HCT116 (cell line): ENCODE data around the gene MBTPS2. TPM values are rescaled to one million over a fixed set of nuclear protein-coding genes. Genes with fewer than 3 reads are reported as not detected.

ENCODE experiments used
- ATAC-seq: fragments of 200-7000 bp; cut with Tn5 transposase; 2 replicates; pipeline ENCODE4 v1.9.1; 2020; ENCODE audit warnings: mild to moderate bottlenecking, moderate library complexity
- BruUV-seq: library from RNA; stranded (reverse); fragments of 400-500 nt; replicated peaks from 2 replicates; lab custom pipeline; 2021; lab: Mats Ljungman, UMichigan
- CTCF ChIA-PET: fragments of 300-600 bp; sonication (Branson Sonifier 250); formaldehyde crosslinking; loops from one replicate; lab custom pipeline; 2021; ENCODE audit warnings: antibody characterized with exemption; lab: Charles Lee
- POLR2A ChIA-PET: fragments of 300-600, 350-600 bp; sonication (Branson Sonifier 250); formaldehyde crosslinking; loops from one replicate; lab custom pipeline; 2021; ENCODE audit warnings: antibody characterized with exemption; lab: Charles Lee
- RAD21 ChIA-PET, 2 experiments: fragments of 300-600 bp; sonication (Branson Sonifier 250); formaldehyde crosslinking; loops; one replicate each; lab custom pipeline; 2023; ENCODE audit warnings: low total read pairs in 2 of 2; ENCODE audit not compliant: uncharacterized antibody in 2 of 2, unreplicated experiment in 2 of 2, low non-redundant PET in 1 of 2; lab: Charles Lee
- DNase-seq: peaks from one replicate; pipeline ENCODE4 v3.0.0-alpha.2; 2010; ENCODE audit warnings: low read depth, low spot score
- H2AFZ ChIP-seq: fragments of 200-600 bp; shearing (Covaris generic), sonication (generic); 2 replicates; pipeline ENCODE4 v1.6.1; 2017; ENCODE audit warnings: low read depth, mixed run types, mixed read lengths, antibody characterized with exemption, low read length; ENCODE audit not compliant: poor library complexity, severe bottlenecking
- H3K27ac ChIP-seq: 2 replicates; pipeline ENCODE4 v1.5.1; 2012; ENCODE audit warnings: low read depth, low read length
- H3K27me3 ChIP-seq: fragments of 200-600 bp; sonication (generic); 2 replicates; pipeline ENCODE4 v1.6.1; 2016; ENCODE audit warnings: mixed run types, low read length, mixed read lengths; ENCODE audit not compliant: insufficient read depth
- H3K36me3 ChIP-seq, 2 experiments: fragments of 200-500 bp in 1 of 2; fragments of 200-600 bp in 1 of 2; sonication (Bioruptor generic) in 1 of 2; sonication (generic) in 1 of 2; 2 replicates each; pipeline versions ENCODE4 v1.5.1 to v1.6.1; 2014 to 2016; ENCODE audit warnings: low read length in 2 of 2, inconsistent platforms in 1 of 2, mixed read lengths in 1 of 2, mixed run types in 1 of 2; ENCODE audit not compliant: insufficient read depth in 2 of 2, control insufficient read depth in 1 of 2
- H3K4me1 ChIP-seq, 2 experiments: fragments of 200-600 bp in 1 of 2; sonication (generic) in 1 of 2; 2 replicates each; pipeline versions ENCODE4 v1.5.1 to v1.6.1; 2012 to 2017; ENCODE audit warnings: low read length in 2 of 2, inconsistent platforms in 1 of 2, mild to moderate bottlenecking in 1 of 2, mixed read lengths in 1 of 2, mixed run types in 1 of 2, moderate library complexity in 1 of 2; ENCODE audit not compliant: insufficient read depth in 2 of 2, control insufficient read depth in 1 of 2
- H3K4me2 ChIP-seq: fragments of 200-600 bp; sonication (generic); 2 replicates; pipeline ENCODE4 v1.6.1; 2017; ENCODE audit warnings: mixed run types, low read length, mixed read lengths
- H3K4me3 ChIP-seq, 2 experiments: fragments of 200-600 bp in 1 of 2; sonication (generic) in 1 of 2; replicated peaks in 1 of 2; 2 replicates each; pipeline ENCODE4 v1.5.1; 2011 to 2016; ENCODE audit warnings: low read length in 2 of 2, control low read depth in 1 of 2, low read depth in 1 of 2, mild to moderate bottlenecking in 1 of 2, mixed read lengths in 1 of 2, mixed run types in 1 of 2
- H3K79me2 ChIP-seq: fragments of 200-600 bp; sonication (generic); 2 replicates; pipeline ENCODE4 v1.6.1; 2017; ENCODE audit warnings: mild to moderate bottlenecking, mixed run types, low read length, moderate library complexity, mixed read lengths; ENCODE audit not compliant: insufficient read depth
- H3K9ac ChIP-seq: fragments of 200-600 bp; sonication (generic); 2 replicates; pipeline ENCODE4 v1.6.1; 2016; ENCODE audit warnings: low read length, mixed read lengths
- H3K9me2 ChIP-seq: fragments of 200-600 bp; sonication (generic), shearing (Covaris generic); 2 replicates; pipeline ENCODE4 v1.6.1; 2017; ENCODE audit warnings: mixed run types, mild to moderate bottlenecking, moderate library complexity; ENCODE audit not compliant: insufficient read depth
- H3K9me3 ChIP-seq, 2 experiments: fragments of 200-500 bp in 1 of 2; fragments of 200-600 bp in 1 of 2; sonication (Bioruptor generic) in 1 of 2; sonication (generic) in 1 of 2; 2 replicates each; pipeline ENCODE4 v1.6.1; 2014 to 2017; ENCODE audit warnings: low read length in 2 of 2, mixed read lengths in 2 of 2, inconsistent platforms in 1 of 2, low read depth in 1 of 2, mild to moderate bottlenecking in 1 of 2, mixed run types in 1 of 2, moderate library complexity in 1 of 2; ENCODE audit not compliant: control insufficient read depth in 1 of 2, insufficient read depth in 1 of 2
- H4K20me1 ChIP-seq: fragments of 200-600 bp; sonication (generic), shearing (Covaris generic); 2 replicates; pipeline ENCODE4 v1.6.1; 2017; ENCODE audit warnings: mixed run types, mild to moderate bottlenecking, moderate library complexity; ENCODE audit not compliant: insufficient read depth
- CBX3 ChIP-seq: IDR thresholded peaks from 2 replicates; pipeline ENCODE4 v1.6.1; 2012; ENCODE audit warnings: low read depth
- CEBPB ChIP-seq: IDR thresholded peaks from 2 replicates; pipeline ENCODE4 v1.6.1; 2012; ENCODE audit warnings: low read depth
- ELF1 ChIP-seq: IDR thresholded peaks from 2 replicates; pipeline ENCODE4 v1.6.1; 2012; ENCODE audit warnings: low read depth, borderline replicate concordance
- FOSL1 ChIP-seq: IDR thresholded peaks from 2 replicates; pipeline ENCODE4 v1.6.1; 2012; ENCODE audit warnings: low read depth
- JUND ChIP-seq: IDR thresholded peaks from 2 replicates; pipeline ENCODE4 v1.6.1; 2012
- SP1 ChIP-seq: IDR thresholded peaks from 2 replicates; pipeline ENCODE4 v1.6.1; 2012; ENCODE audit warnings: low read depth
- SRF ChIP-seq: IDR thresholded peaks from 2 replicates; pipeline ENCODE4 v1.6.1; 2012; ENCODE audit warnings: low read depth
- TCF7L2 ChIP-seq: IDR thresholded peaks from 2 replicates; pipeline ENCODE4 v1.7.0; 2011; ENCODE audit warnings: borderline replicate concordance, inconsistent platforms; ENCODE audit not compliant: insufficient read depth, insufficient read length; ENCODE audit errors: extremely low read depth
- ZNF274 ChIP-seq: fragments of 200-500 bp; sonication (Bioruptor generic); IDR thresholded peaks from 2 replicates; pipeline ENCODE4 v1.6.1; 2014; ENCODE audit warnings: mild to moderate bottlenecking, low read depth, low read length, inconsistent platforms
- intact Hi-C: fragments of 100-400 bp; cut with micrococcal nuclease; formaldehyde crosslinking; loops from 2 replicates; pipeline ENCODE4 v1.10.0; 2022
- total RNA-seq: library from RNA; stranded (reverse); gene quantifications from one replicate; pipeline ENCODE4 v1.2.1, GENCODE V29; 2021; ENCODE audit not compliant: unreplicated experiment
- TF ChIP-seq, protein P1 (sequence below): IDR thresholded peaks from 2 replicates; pipeline ENCODE4 v1.6.1; 2012
- TF ChIP-seq, protein P2 (sequence below): IDR thresholded peaks from 2 replicates; pipeline ENCODE4 v1.6.1; 2012

The MBTPS2 gene
- total RNA-seq, 1 experiment from 2014 or later: 16.9 TPM

DNA sequence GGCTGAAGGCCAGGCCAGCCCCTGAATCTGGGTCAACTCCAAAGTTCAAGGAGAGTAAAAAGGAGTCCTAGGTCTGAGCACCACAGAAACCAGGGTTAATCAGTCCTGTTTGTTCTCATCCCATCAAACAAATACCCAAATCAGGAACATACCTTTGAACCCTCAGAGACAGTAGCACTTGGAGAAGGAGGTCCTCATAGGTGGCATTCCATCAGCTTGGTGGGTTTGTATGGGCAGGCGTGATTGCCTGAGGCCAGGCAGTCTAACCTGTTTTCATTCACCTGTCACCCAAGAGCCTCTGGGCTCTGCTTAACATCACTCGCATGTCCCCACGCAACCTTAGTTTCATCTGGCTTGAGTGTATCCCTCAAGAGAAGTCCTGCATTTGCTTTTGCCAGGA lies 17.5 kb upstream of the MBTPS2 start:
- POLR2A ChIA-PET: no interaction called here
- no TSS peak for BruUV-seq
- H4K20me1 ChIP-seq: no peaks in the 10 kb centered on the region
- no peaks in the 10 kb centered on the region for H3K36me3 ChIP-seq
- no peak overlapping the region for H3K4me3 ChIP-seq
- H2AFZ ChIP-seq: no peak overlapping the region
- no peaks in the 10 kb centered on the region for H3K27me3 ChIP-seq
- H3K79me2 ChIP-seq: no peaks in the 10 kb centered on the region
- no peaks in the 10 kb centered on the region for H3K9me2 ChIP-seq
- H3K9ac ChIP-seq: no peak overlapping the region
- no peak overlapping the region for H3K27ac ChIP-seq
- TF ChIP-seq SRF (no peak), TCF7L2 (no peak)
- H3K4me1 ChIP-seq: no peaks in the 10 kb centered on the region
- no peaks in the 10 kb centered on the region for H3K9me3 ChIP-seq
- H3K4me2 ChIP-seq: no peak overlapping the region
- CTCF ChIA-PET: no interaction called here
- RAD21 ChIA-PET: no interaction called here
- DNase-seq (no peak), ATAC-seq (no peak)
- intact Hi-C loops: no loop called here

DNA sequence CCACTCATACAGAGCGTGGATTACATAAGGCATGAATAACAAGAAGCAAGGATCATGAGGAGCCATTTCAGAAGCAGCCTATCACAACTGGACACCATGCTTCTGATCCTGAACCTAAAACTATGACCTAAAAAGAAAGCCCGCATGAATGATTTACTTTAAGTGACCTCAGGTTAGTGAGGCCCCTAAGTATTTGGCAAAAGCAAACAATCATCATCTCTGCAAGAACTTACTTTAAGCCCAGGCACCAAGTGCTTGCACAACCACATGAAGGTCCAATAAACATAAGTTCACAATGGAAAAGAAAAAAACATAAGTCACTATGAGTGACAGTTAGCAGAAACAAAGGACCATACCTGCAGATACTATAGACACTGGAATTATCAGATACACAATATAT lies 7.9 kb upstream of the MBTPS2 start:
- ChIA-PET POLR2A (no interaction called here), CTCF (no interaction called here), RAD21 (no interaction called here)
- H3K79me2 ChIP-seq: no peaks in the 10 kb centered on the region
- H3K4me1 ChIP-seq: no peaks in the 10 kb centered on the region
- H3K36me3 ChIP-seq: no peaks in the 10 kb centered on the region
- TF ChIP-seq FOSL1: no peak
- no peak for TF ChIP-seq ZNF274
- TF ChIP-seq TCF7L2: no peak
- no peak for TF ChIP-seq SP1
- no peak for TF ChIP-seq CEBPB
- TF ChIP-seq, protein P1, sequence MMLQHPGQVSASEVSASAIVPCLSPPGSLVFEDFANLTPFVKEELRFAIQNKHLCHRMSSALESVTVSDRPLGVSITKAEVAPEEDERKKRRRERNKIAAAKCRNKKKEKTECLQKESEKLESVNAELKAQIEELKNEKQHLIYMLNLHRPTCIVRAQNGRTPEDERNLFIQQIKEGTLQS: no peak
- TF ChIP-seq CBX3: no peak
- TF ChIP-seq ELF1: no peak
- TF ChIP-seq JUND: no peak
- no peak for TF ChIP-seq SRF
- TF ChIP-seq, protein P2, sequence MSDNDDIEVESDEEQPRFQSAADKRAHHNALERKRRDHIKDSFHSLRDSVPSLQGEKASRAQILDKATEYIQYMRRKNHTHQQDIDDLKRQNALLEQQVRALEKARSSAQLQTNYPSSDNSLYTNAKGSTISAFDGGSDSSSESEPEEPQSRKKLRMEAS: no peak
- H3K9me2 ChIP-seq: no peaks in the 10 kb centered on the region
- ATAC-seq (no peak), DNase-seq (no peak)
- no peak overlapping the region for H3K4me2 ChIP-seq
- H4K20me1 ChIP-seq: no peaks in the 10 kb centered on the region
- H3K27ac ChIP-seq: no peak overlapping the region
- intact Hi-C loops: no loop called here
- H3K4me3 ChIP-seq: no peak overlapping the region
- H3K9me3 ChIP-seq: no peaks in the 10 kb centered on the region
- H2AFZ ChIP-seq: no peak overlapping the region
- no TSS peak for BruUV-seq
- no peaks in the 10 kb centered on the region for H3K27me3 ChIP-seq
- no peak overlapping the region for H3K9ac ChIP-seq
